CD4-positive, alpha-beta T cell (primary cell): ENCODE data around the gene LGI4. TPM values are rescaled to one million over a fixed set of nuclear protein-coding genes. Genes with fewer than 3 reads are reported as not detected.

Experiments
- ATAC-seq: fragments of 200-7000 bp; cut with Tn5 transposase; one replicate; pipeline ENCODE4 v1.10.0; 2022; ENCODE audit warnings: mild to moderate bottlenecking; ENCODE audit not compliant: poor library complexity
- CTCF ChIA-PET: fragments of 350-600 bp; sonication (Branson Sonifier 250); formaldehyde crosslinking; loops from one replicate; lab custom pipeline; 2021; ENCODE audit warnings: antibody characterized with exemption, inconsistent platforms; lab: Charles Lee
- POLR2A ChIA-PET: fragments of 350-600 bp; sonication (Branson Sonifier 250); formaldehyde crosslinking; loops from one replicate; lab custom pipeline; 2021; ENCODE audit warnings: antibody characterized with exemption, inconsistent platforms; lab: Charles Lee
- DNase-seq, 14 experiments: peaks; one replicate each; pipeline ENCODE4 v3.0.0-alpha.2; 2013 to 2020; ENCODE audit warnings: mixed read lengths in 2 of 14
- H3K27ac ChIP-seq, 2 donors: one replicate each; pipeline versions ENCODE4 v1.5.1 to v1.7.0; 2013; ENCODE audit warnings: low read length in 2 of 2, low read depth in 1 of 2, mild to moderate bottlenecking in 1 of 2
- H3K27me3 ChIP-seq, 2 experiments: 1 replicate in 1 of 2; 2 replicates in 1 of 2; pipeline versions ENCODE4 v1.6.1 to v1.7.0; 2013; ENCODE audit warnings: low read length in 2 of 2, control low read depth in 1 of 2, mild to moderate bottlenecking in 1 of 2, moderate library complexity in 1 of 2; ENCODE audit not compliant: insufficient read depth in 2 of 2, control insufficient read depth in 1 of 2
- H3K36me3 ChIP-seq: one replicate; pipeline ENCODE4 v1.6.1; 2013; ENCODE audit warnings: low read length, control low read depth; ENCODE audit not compliant: insufficient read depth
- H3K4me1 ChIP-seq: one replicate; pipeline ENCODE4 v1.6.1; 2013; ENCODE audit warnings: low read length, control low read depth; ENCODE audit not compliant: insufficient read depth
- H3K4me3 ChIP-seq: one replicate; pipeline ENCODE4 v1.5.1; 2013; ENCODE audit warnings: mild to moderate bottlenecking, low read length, moderate library complexity
- H3K9me3 ChIP-seq, 2 experiments: 1 replicate in 1 of 2; 2 replicates in 1 of 2; pipeline versions ENCODE4 v1.6.1 to v1.7.0; 2013; ENCODE audit warnings: low read length in 2 of 2, mild to moderate bottlenecking in 2 of 2, control low read depth in 1 of 2, moderate library complexity in 1 of 2; ENCODE audit not compliant: control insufficient read depth in 1 of 2, insufficient read depth in 1 of 2
- H3K27ac Mint-ChIP-seq: one replicate; pipeline ENCODE4 v1.8.0; 2020; ENCODE audit warnings: mixed read lengths
- H3K27me3 Mint-ChIP-seq: one replicate; pipeline ENCODE4 v1.8.0; 2021; ENCODE audit warnings: mixed read lengths
- H3K36me3 Mint-ChIP-seq: one replicate; pipeline ENCODE4 v1.8.0; 2021; ENCODE audit warnings: low read depth, mixed read lengths
- H3K4me1 Mint-ChIP-seq: one replicate; pipeline ENCODE4 v1.8.0; 2021; ENCODE audit warnings: low read depth, mixed read lengths
- H3K4me3 Mint-ChIP-seq: one replicate; pipeline ENCODE4 v1.8.0; 2020; ENCODE audit warnings: mild to moderate bottlenecking, mixed read lengths
- H3K9me3 Mint-ChIP-seq: one replicate; pipeline ENCODE4 v1.8.0; 2020; ENCODE audit warnings: mixed read lengths
- CTCF ChIP-seq: fragments of 200-600 bp; IDR thresholded peaks from one replicate; pipeline ENCODE4 v1.8.0; 2022; ENCODE audit warnings: antibody characterized with exemption, mild to moderate bottlenecking
- intact Hi-C, 2 experiments: fragments of 100-400 bp; cut with DNase I in 1 of 2; cut with micrococcal nuclease in 1 of 2; formaldehyde crosslinking; loops; one replicate each; pipeline versions ENCODE4 v1.15.1 to v1.9.0; 2023 to 2025; cut with DNase I, micrococcal nuclease
- total RNA-seq, 174 experiments: library from RNA in 2 of 174; stranded (reverse) in 2 of 174; gene quantifications; one replicate each; pipeline ENCODE4 v1.2.3 and lab custom pipeline; 2021 to 2026

Gene LGI4
- total RNA-seq, 2 experiments from 2014 or later, result 0.69 to 0.70 TPM

- peaks cover 69% of the 10 kb centered on the region for H3K4me1 ChIP-seq
- H3K4me1 Mint-ChIP-seq, result peaks cover 62% of the 10 kb centered on the region
- no peaks in the 10 kb centered on the region for H3K27me3 ChIP-seq
- H3K9me3 ChIP-seq, result peaks cover 13 to 16% of the 10 kb centered on the region in 2 experiments
- peak overlapping the region; percentile 50 to 68 for H3K27ac ChIP-seq
- ChIA-PET POLR2A (interaction anchor here (0.6 to 3.6 kb wide), 10 partner anchors 13 to 295 kb away, joined by 3 to 19 read pairs (median 6); partner anchors contain the start of gene FXYD5), CTCF (interaction anchor here (0.8 to 1.4 kb wide), 4 partner anchors 12 to 101 kb away, joined by 3 read pairs; partner anchors contain the start of gene USF2)
- DNase-seq (peak in 3 of 14 experiments; percentile 18 to 38 (median 30)), ATAC-seq (peak; percentile 30)
- H3K27ac Mint-ChIP-seq, result peak overlapping the region; percentile 91
- H3K36me3 Mint-ChIP-seq, result peaks cover 99% of the 10 kb centered on the region
- no peak overlapping the region for H3K4me3 ChIP-seq
- H3K27me3 Mint-ChIP-seq, result no peaks in the 10 kb centered on the region
- peaks cover 92% of the 10 kb centered on the region for H3K36me3 ChIP-seq
- intact Hi-C loops, result no loop called here
- H3K9me3 Mint-ChIP-seq, result peaks cover 4% of the 10 kb centered on the region
- peak overlapping the region; percentile 17 for H3K4me3 Mint-ChIP-seq
- no peak for TF ChIP-seq CTCF
Observed at GRCh38 chr19:35167251-35168119, 32.6 kb upstream of the LGI4 start.

- Mint-ChIP-seq H3K27me3 (no peaks in the 10 kb centered on the region), H3K27ac (peak overlapping the region; percentile 91), H3K36me3 (peaks cover 100% of the 10 kb centered on the region), H3K9me3 (peaks cover 9% of the 10 kb centered on the region), H3K4me1 (peaks cover 59% of the 10 kb centered on the region), H3K4me3 (no peak overlapping the region)
- TF ChIP-seq CTCF, result no peak
- intact Hi-C loops, result no loop called here
- Histone ChIP-seq H3K36me3 (peaks cover 93% of the 10 kb centered on the region), H3K4me1 (peaks cover 65% of the 10 kb centered on the region), H3K4me3 (no peak overlapping the region), H3K27me3 (no peaks in the 10 kb centered on the region), H3K27ac (peak overlapping the region in 1 of 2 donors; percentile 68), H3K9me3 (peaks cover 13 to 16% of the 10 kb centered on the region in 2 experiments)
- ATAC-seq (no peak), DNase-seq (no peak)
- CTCF ChIA-PET, result interaction anchor here (0.5 to 1.4 kb wide), 4 partner anchors 13 to 300 kb away, joined by 3 read pairs; partner anchors contain the start of gene USF2
- POLR2A ChIA-PET, result interaction anchor here (0.7 to 3.6 kb wide), 8 partner anchors 13 to 296 kb away, joined by 3 to 19 read pairs (median 6); partner anchors contain the start of gene FXYD5
Observed at GRCh38 chr19:35166100-35167063, 31.5 kb upstream of the LGI4 start.
